Testis (tissue), 2 donors: Measurements from ENCODE around the gene MAN1B1.

ENCODE experiments used
- CTCF ChIP-seq, 3 experiments: fragments of 450-650 bp in 2 of 3; fragments of 200-600 bp in 1 of 3; sonication (generic) in 1 of 3; IDR thresholded peaks; one replicate each; pipeline ENCODE4 v1.5.1; 2016 to 2019; ENCODE audit warnings: antibody characterized with exemption in 3 of 3, mild to moderate bottlenecking in 2 of 3, moderate library complexity in 1 of 3
- POLR2A ChIP-seq: fragments of 450-650 bp; IDR thresholded peaks from one replicate; pipeline ENCODE4 v1.6.1; 2017; ENCODE audit warnings: antibody characterized with exemption, mild to moderate bottlenecking, moderate library complexity

DNA sequence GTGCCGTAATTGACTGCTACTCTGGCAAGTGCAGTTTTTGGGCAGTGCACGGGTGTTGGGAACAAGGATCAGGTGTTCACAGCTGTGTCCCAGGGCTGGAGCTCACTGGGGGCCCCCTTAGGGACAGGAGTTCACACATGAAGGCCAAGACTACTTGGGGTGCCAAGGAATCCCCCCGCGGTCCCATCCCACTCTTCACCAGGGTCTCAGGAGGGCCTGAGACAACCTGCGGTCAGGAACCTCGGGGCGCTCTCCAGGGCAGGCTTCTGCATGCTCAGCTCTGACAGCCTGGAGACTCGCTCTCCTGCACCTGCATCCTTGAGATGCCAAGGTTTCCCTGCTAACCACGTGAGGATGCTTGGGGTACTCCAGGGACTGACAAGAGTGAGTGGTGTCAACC lies 2.3 kb upstream of the MAN1B1 start:
- TF ChIP-seq CTCF (IDR thresholded peaks at IDR 0.05) (no peak), POLR2A (no peak)
